NCI-H510A (cell line): ENCODE measurements around the gene CTXN3.

Source experiments
- DNase-seq: peaks from one replicate; lab custom pipeline; 2025; lab: John Stamatoyannopoulos, UW

The CTXN3 gene

DNA sequence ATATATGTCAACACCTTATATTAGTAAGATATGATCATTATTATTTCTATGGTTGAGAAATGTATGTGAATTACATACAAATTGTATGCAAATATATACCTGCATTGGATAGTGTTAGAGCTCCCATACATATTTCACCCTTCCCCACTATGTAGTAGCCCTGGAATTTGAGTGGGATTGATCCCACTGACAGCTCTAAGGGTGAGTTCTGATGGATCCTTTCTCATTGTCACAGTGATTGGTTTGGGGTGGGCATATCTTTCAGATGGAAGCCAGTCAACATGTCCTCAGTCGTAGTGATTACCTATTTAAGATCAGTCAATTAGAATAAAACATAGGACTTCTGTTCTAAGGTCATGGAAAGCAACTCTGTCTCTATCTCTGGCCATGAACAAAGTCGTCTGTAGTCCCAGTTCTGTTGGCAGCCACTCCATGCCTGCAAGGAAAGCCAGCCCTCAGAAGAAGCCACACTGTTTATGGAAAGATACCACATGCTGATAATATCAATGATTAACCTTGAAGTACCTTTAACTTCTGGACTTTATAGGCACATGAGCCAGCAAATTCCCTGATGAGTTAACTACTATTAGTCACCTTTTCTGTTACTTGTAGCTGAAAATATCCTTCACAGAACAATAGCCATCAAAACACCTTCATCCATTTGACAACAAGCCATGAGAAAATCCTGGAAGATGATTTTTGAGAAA lies 49.2 kb downstream of the CTXN3 start:
- DNase-seq: no peak

DNA sequence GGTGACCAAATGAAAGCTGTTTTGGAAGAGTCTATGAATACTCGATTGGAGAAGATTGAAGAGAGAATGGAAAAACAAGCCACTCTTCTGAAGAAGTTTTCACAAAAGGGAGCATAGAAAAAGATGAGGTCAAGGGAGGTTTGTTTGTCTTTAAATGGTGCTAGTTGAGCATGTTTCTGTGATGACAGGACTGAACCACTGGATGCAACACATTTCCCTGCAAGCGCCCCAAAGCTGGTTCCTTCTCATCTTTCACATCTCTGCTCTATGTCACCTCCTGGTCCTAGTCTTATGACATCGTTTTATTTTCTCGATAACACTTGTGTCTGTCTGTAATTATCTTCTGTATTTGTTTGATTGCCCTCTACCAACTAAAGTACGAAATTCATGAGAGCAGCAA lies 50.5 kb downstream of the CTXN3 start:
- no peak for DNase-seq

DNA sequence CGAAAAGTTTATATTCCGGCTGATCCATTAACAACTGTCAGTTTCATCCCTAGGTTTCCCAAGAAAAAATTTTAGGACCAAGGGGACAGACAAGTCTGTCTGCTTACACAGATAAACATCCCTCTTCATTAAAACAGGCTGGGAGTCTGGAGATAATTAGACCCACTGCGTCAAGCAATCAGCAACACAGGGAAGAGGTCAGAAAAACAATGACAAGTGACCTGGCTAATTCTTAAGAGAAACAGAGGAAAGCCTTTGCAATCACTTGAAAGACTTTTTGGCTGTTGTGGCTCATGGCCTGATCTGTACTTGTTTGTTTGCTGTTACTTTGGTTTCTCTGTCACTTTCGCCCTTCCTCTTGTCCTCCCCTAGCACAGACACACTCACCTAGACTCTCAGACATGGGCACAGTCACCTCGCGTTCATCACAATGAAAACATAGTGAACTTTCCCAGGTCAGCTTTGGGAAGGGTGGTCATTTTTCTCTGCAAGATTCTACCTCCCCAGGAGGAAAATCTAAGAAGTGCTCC lies 51.4 kb downstream of the CTXN3 start:
- DNase-seq: no peak

DNA sequence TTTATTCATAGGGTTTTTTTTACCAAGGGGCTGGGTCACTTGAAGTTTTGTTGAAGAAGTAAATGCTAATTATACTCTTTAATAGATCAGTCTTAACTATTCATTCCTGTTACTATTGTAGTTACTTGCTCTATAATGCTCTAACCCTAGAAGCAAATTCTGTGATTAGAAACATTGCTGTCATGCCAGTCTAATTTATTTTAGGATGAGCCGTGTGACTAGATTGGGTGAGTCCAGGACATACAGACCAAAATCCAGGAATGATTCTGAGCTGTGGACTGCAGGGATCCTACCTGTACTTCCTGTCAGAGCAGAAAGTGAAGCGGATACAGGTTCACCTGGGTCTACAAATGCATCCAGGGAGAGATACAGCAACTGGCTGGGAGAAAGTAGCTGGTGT lies 53.6 kb downstream of the CTXN3 start:
- DNase-seq: no peak

DNA sequence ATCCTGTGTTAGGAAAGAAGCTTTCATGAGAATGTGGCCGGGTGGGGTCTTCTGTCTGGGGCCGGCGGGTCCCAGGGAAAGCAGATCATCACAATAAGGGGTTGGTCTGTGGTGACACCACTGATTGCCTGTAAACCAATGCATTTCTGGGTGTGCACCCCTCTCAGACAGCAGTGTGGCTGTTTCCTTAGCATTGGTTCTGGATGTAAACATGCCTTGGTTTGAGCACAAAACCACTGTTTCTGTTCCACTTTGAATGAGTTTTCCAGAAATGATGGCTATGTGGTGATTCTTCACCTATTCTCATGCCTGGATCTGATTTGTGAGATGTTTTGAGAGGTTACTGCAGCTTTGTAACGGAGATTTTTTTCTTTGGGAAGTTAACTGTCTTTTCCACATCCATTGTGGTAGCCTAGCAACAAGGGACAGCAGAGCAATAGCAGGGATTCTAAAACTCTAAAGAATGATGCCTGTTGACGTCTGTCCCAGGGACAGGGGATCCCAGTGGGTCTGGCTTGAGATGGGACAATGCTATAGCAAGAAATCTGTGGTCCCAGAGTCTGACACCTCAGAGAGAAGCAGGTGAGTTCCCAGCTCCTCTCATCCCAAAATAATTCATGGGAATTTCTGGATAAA lies 54.2 kb downstream of the CTXN3 start, which contains the start of gene CCDC192:
CCDC192 (plus strand) TSS at position 466 of the 636 bp plus-strand sequence; CDS start at position 521, 55 bp downstream.
- DNase-seq: no peak

DNA sequence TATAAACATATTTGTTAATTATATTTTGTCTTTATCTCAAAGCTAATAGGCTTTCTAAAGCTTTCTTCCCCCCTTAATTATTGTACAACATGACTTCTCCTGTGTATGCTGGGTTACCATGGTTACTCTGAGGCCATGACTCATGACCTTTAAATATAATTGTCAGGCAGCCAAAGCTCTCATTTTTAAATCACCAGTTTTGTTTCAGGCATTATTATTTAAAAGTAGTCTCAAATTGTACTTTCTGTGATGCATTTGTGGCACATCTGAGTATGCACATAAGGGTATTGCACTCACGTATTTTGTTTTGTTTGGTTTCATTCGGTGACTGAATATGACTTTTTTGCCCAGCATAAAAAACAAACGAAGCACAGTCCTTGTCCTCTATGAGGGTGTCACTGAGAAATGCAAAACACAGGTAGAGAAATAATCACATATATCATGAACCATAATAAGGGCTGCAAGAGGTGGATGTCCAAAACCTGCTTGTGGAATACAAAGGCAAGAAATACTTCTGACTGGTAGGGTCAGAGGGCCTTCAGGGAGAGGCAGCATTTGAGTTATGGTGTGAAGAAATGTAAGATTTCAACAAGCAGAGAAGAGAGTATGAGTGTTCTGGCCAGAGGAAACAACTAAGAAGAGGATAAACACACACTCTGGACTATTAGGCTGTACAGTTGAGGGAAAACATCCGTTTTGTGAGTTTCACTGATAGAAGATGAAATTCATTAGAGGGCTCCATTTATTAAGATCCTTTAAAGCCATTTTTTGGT lies 56.4 kb downstream of the CTXN3 start:
- no peak for DNase-seq

DNA sequence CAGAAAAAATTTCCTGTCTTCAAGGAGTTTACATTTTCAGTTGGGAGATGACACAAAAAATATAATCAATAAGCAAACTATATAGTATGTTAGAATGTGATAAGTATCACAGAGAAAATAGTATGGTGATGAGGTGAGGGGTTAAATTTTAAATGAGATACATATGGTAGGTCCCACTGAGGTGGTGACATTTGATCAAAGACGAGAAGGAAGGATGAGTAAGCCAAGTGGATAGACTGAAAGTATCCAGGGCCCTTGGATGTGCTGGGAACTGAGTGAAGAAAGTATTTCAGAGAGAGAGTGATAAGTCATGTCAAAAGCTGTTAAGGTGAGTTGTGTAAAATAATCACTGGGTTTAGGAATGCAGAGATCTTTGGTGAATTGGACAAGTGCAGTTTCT lies 57.8 kb downstream of the CTXN3 start:
- DNase-seq: no peak

DNA sequence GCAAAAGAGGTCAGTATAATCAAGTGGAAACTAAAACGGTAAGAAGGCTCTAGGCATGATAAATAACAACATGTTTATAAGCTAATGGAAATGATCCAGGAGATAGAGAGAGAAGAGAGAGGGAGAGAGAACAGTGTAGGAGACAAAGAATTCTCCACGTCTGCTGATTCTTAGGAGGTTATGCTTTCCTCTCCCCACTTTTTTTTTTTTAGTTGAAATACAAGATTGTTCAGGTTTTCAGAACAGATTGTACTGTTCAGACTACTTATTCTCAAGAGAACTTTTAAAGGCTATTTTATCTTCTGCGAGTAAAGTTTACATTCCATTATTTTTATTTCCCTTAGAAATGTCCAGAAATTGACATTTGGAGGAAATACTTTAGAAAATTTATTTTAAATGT lies 58.3 kb downstream of the CTXN3 start:
- DNase-seq: no peak
